HG03045 (cell line): ENCODE measurements around the gene KIF12.
A peak's percentile ranks its signal among the peaks of the same experiment; 100 is the strongest.
"Not testable (repeated sequence)": the region's sequence is repeated elsewhere in the genome, so short reads cannot be mapped to it uniquely, and the experiment has no call there.

Experiments
- ATAC-seq: cut with Tn5 transposase; IDR thresholded peaks from one replicate; pipeline ENCODE4 v1.9.1; 2021; ENCODE audit warnings: mild to moderate bottlenecking, moderate library complexity; ENCODE audit not compliant: unreplicated experiment

The KIF12 gene

GRCh38 chr9:114085387-114085789, 13.7 kb downstream of the KIF12 start:
- no peak for ATAC-seq

GRCh38 chr9:114084282-114085073, 14.6 kb downstream of the KIF12 start:
- no peak for ATAC-seq

- no peak for ATAC-seq
These were observed 15.4 kb downstream of the KIF12 start for GRCh38 chr9:114083666-114084065.

GRCh38 chr9:114082763-114083412, 16.2 kb downstream of the KIF12 start:
- ATAC-seq: not testable (repeated sequence)

GRCh38 chr9:114082017-114082762, 16.9 kb downstream of the KIF12 start:
- peak; percentile 72 for ATAC-seq

GRCh38 chr9:114081441-114082016, 17.6 kb downstream of the KIF12 start:
- ATAC-seq: no peak

GRCh38 chr9:114080773-114081440, 18.2 kb downstream of the KIF12 start:
- no peak for ATAC-seq

- no peak for ATAC-seq
These were observed 18.8 kb downstream of the KIF12 start for GRCh38 chr9:114080195-114080772.

- no peak for ATAC-seq
These were observed 20.3 kb downstream of the KIF12 start for GRCh38 chr9:114078781-114079156.

GRCh38 chr9:114078021-114078780, 20.9 kb downstream of the KIF12 start, which contains the start of gene AMBP:
AMBP (minus strand) TSS chr9:114078300; CDS start chr9:114078209, 91 bp downstream.
- ATAC-seq: no peak

- no peak for ATAC-seq
These were observed 21.8 kb downstream of the KIF12 start for GRCh38 chr9:114077162-114077837.

GRCh38 chr9:114076237-114077161, 22.6 kb downstream of the KIF12 start:
- no peak for ATAC-seq

- ATAC-seq: no peak
These were observed 23.5 kb downstream of the KIF12 start for GRCh38 chr9:114075602-114076001.

- ATAC-seq: no peak
These were observed 26.6 kb downstream of the KIF12 start for GRCh38 chr9:114072184-114073140.

- no peak for ATAC-seq
These were observed 27.8 kb downstream of the KIF12 start for GRCh38 chr9:114071197-114071795.
